Osteocyte (in vitro differentiated cells): ENCODE data around the gene FNDC11. TPM values are rescaled to one million over a fixed set of nuclear protein-coding genes. Genes with fewer than 3 reads are reported as not detected.

Source experiments
- DNase-seq: peaks from one replicate; pipeline ENCODE4 v3.0.0; 2021; ENCODE audit warnings: mixed read lengths; ENCODE audit not compliant: unreplicated experiment; ENCODE audit errors: extremely low spot score
- H3K27ac Mint-ChIP-seq: one replicate; pipeline ENCODE4 v1.8.0; 2021; ENCODE audit warnings: mild to moderate bottlenecking, mixed read lengths; ENCODE audit not compliant: unreplicated experiment
- H3K27me3 Mint-ChIP-seq: one replicate; pipeline ENCODE4 v1.8.0; 2021; ENCODE audit warnings: mixed read lengths; ENCODE audit not compliant: unreplicated experiment
- H3K36me3 Mint-ChIP-seq: one replicate; pipeline ENCODE4 v1.8.0; 2021; ENCODE audit warnings: mixed read lengths; ENCODE audit not compliant: unreplicated experiment
- H3K4me1 Mint-ChIP-seq: one replicate; pipeline ENCODE4 v1.8.0; 2021; ENCODE audit warnings: mixed read lengths; ENCODE audit not compliant: unreplicated experiment
- H3K4me3 Mint-ChIP-seq: one replicate; pipeline ENCODE4 v1.8.0; 2021; ENCODE audit warnings: mild to moderate bottlenecking, moderate library complexity, mixed read lengths; ENCODE audit not compliant: unreplicated experiment
- H3K9me3 Mint-ChIP-seq: one replicate; pipeline ENCODE4 v1.8.0; 2021; ENCODE audit warnings: mixed read lengths; ENCODE audit not compliant: unreplicated experiment
- CTCF ChIP-seq: fragments of 200-600 bp; sonication (generic); IDR thresholded peaks from 2 replicates; pipeline ENCODE4 v1.5.0; 2021; ENCODE audit warnings: antibody characterized with exemption, mild to moderate bottlenecking, moderate library complexity
- total RNA-seq: library from RNA; stranded (reverse); gene quantifications from 2 replicates; pipeline ENCODE4 v1.2.1, GENCODE V29; 2021

Gene FNDC11
- total RNA-seq, 1 donor from 2014 or later, result 0.13 TPM

- Mint-ChIP-seq H3K4me3 (no peak overlapping the region), H3K9me3 (no peaks in the 10 kb centered on the region), H3K27me3 (peaks cover 5% of the 10 kb centered on the region), H3K27ac (no peak overlapping the region), H3K4me1 (peaks cover 15% of the 10 kb centered on the region), H3K36me3 (peaks cover 5% of the 10 kb centered on the region)
- no peak for TF ChIP-seq CTCF
- no peak for DNase-seq
Observed at GRCh38 chr20:63518351-63518861, 35.6 kb upstream of the FNDC11 start.

- H3K27me3 Mint-ChIP-seq, result peaks cover 2% of the 10 kb centered on the region
- peak overlapping the region; percentile 50 for H3K27ac Mint-ChIP-seq
- TF ChIP-seq CTCF, result no peak
- peaks cover 15% of the 10 kb centered on the region for H3K4me1 Mint-ChIP-seq
- H3K36me3 Mint-ChIP-seq, result peaks cover 11% of the 10 kb centered on the region
- no peaks in the 10 kb centered on the region for H3K9me3 Mint-ChIP-seq
- no peak for DNase-seq
- peak overlapping the region; percentile 66 for H3K4me3 Mint-ChIP-seq
Observed at GRCh38 chr20:63518946-63519667, 34.9 kb upstream of the FNDC11 start.

- Mint-ChIP-seq H3K36me3 (peaks cover 11% of the 10 kb centered on the region), H3K9me3 (no peaks in the 10 kb centered on the region), H3K4me1 (peaks cover 15% of the 10 kb centered on the region), H3K4me3 (peak overlapping the region; percentile 66), H3K27ac (peak overlapping the region; percentile 50), H3K27me3 (no peaks in the 10 kb centered on the region)
- TF ChIP-seq CTCF, result peak; percentile 43
- DNase-seq, result no peak
Observed at GRCh38 chr20:63519668-63520503, 34.1 kb upstream of the FNDC11 start.

DNA sequence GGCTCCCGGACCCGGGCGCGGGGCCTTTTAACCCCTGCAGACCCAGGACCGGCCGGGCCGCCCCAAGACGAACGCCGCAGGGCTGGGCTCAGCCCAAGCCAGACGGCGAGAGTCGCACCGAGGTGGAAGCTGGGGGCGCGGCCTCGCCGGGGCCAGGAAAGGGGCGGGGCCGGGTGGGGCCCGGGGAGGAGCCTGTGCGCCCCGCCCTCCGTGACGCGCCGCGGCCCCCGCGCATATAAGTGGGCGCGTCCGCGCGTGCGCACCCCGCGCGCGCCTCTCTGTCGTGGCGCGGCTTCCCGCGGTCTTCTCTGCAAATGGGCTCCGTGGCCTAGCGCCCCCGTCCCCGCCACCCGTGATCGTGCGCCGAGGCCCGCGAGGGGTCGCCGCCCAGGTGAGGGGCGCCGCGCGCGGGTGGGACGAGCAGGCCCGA lies 33.4 kb upstream of the FNDC11 start, which contains the start of gene PPDPF:
Gene PPDPF (plus strand): TSS at position 262 of the 430 bp plus-strand sequence. CDS start 544 bp downstream, outside the sequence.
- Mint-ChIP-seq H3K4me1 (peaks cover 15% of the 10 kb centered on the region), H3K27ac (peak within 1 kb of the TSS; percentile 77), H3K36me3 (peaks cover 11% of the 10 kb centered on the region), H3K9me3 (no peaks in the 10 kb centered on the region), H3K4me3 (peak within 1 kb of the TSS; percentile 83), H3K27me3 (no peaks in the 10 kb centered on the region)
- peak; percentile 94 for DNase-seq
- no peak for TF ChIP-seq CTCF
